Hepatocyte (in vitro differentiated cells): ENCODE measurements around the gene PRM3.

ENCODE experiments used
- CTCF ChIP-seq: fragments of 200-600 bp; sonication (generic); IDR thresholded peaks from 2 replicates; pipeline ENCODE4 v1.5.1; 2016; ENCODE audit warnings: antibody characterized with exemption, mild to moderate bottlenecking; ENCODE audit not compliant: poor library complexity
- EZH2 ChIP-seq: fragments of 200-600 bp; sonication (generic); IDR thresholded peaks from 2 replicates; pipeline ENCODE4 v1.6.1; 2016; ENCODE audit warnings: antibody characterized with exemption, mild to moderate bottlenecking, borderline replicate concordance
- EZH2phosphoT487 ChIP-seq: fragments of 200-600 bp; sonication (generic); IDR thresholded peaks from one replicate; pipeline ENCODE4 v1.6.1; 2018; ENCODE audit warnings: antibody characterized with exemption, mild to moderate bottlenecking, low read depth, moderate library complexity; ENCODE audit not compliant: unreplicated experiment, severe bottlenecking

DNA sequence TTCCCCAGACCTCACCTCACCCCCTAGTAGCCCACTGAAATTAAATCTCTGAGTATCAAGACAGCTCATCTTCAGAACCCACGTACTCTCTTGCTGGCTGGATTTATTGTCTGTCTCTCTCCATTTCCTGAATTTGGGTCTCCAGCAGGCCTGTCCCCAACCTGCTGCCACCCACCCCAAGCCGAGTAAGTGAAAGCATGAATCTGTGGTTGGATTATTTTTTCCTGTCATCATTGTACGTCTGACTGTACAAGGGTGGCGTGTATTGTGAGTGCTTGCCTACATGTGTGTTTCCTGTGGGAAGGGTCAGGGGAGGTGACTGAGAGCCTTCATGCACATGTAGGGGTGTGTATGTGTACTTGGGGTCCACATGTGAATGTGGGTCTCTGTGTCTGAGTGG is 9.7 kb downstream of the PRM3 start:
- TF ChIP-seq CTCF (no peak), EZH2phosphoT487 (no peak), EZH2 (no peak)
